HepG2 (cell line): ENCODE data around the gene DNAJB6. TPM values are rescaled to one million over a fixed set of nuclear protein-coding genes. Genes with fewer than 3 reads are reported as not detected.

ENCODE experiments used
- ATAC-seq: fragments of 200-7000 bp; cut with Tn5 transposase; 3 replicates; pipeline ENCODE4 v1.9.1; 2020; ENCODE audit warnings: mild to moderate bottlenecking, moderate library complexity
- BruUV-seq: library from RNA; stranded (reverse); fragments of 400-500 nt; replicated peaks from 2 replicates; lab custom pipeline; 2021; lab: Mats Ljungman, UMichigan
- CTCF ChIA-PET: fragments of 300-600 bp; formaldehyde crosslinking; extraction: SDS; loops from one replicate; lab custom pipeline; 2021; ENCODE audit warnings: low total read pairs, inconsistent platforms, low intra/inter-chr PET ratio; lab: Yijun Ruan, JAX
- POLR2A ChIA-PET: fragments of 350-600 bp; sonication (Branson Sonifier 250); formaldehyde crosslinking; loops from one replicate; lab custom pipeline; 2020; ENCODE audit warnings: antibody characterized with exemption, inconsistent platforms; lab: Yijun Ruan, JAX
- DNase-seq: peaks from one replicate; pipeline ENCODE4 v3.0.0-alpha.2; 2015; ENCODE audit warnings: low spot score
- FAIRE-seq: peaks from 3 replicates; lab custom pipeline; 2011; peaks lifted over from hg19 to GRCh38; lab: Jason Lieb, UNC
- H2AFZ ChIP-seq: one replicate; pipeline ENCODE4 v1.6.1; 2011; ENCODE audit warnings: low read length, inconsistent platforms
- H3K27ac ChIP-seq: fragments of 300-600 bp; 3 replicates; pipeline ENCODE4 v1.8.0; 2011; ENCODE audit warnings: mixed run types, mild to moderate bottlenecking, mixed read lengths, low read length, inconsistent platforms; ENCODE audit not compliant: insufficient read depth; ENCODE audit errors: extremely low read length
- H3K27me3 ChIP-seq, 2 experiments: fragments of 200-600 bp in 1 of 2; 2 replicates in 1 of 2; 3 replicates in 1 of 2; pipeline versions ENCODE4 v1.6.0 to v1.8.0; 2011; ENCODE audit warnings: low read length in 2 of 2, mild to moderate bottlenecking in 2 of 2, moderate library complexity in 2 of 2, inconsistent platforms in 1 of 2; ENCODE audit not compliant: insufficient read depth in 2 of 2, control insufficient read depth in 1 of 2
- H3K36me3 ChIP-seq, 2 experiments: fragments of 200-600 bp in 1 of 2; replicated peaks in 1 of 2; 2 replicates in 1 of 2; 3 replicates in 1 of 2; pipeline versions ENCODE4 v1.5.1 to v1.8.0; 2011; ENCODE audit warnings: low read length in 2 of 2, inconsistent platforms in 1 of 2; ENCODE audit not compliant: insufficient read depth in 2 of 2, control insufficient read depth in 1 of 2
- H3K4me1 ChIP-seq: 2 replicates; pipeline ENCODE4 v1.5.1; 2012; ENCODE audit warnings: low read length, inconsistent platforms; ENCODE audit not compliant: insufficient read depth
- H3K4me2 ChIP-seq: 2 replicates; pipeline ENCODE4 v1.6.0; 2011; ENCODE audit warnings: low read depth, low read length, inconsistent platforms
- H3K4me3 ChIP-seq, 3 experiments: fragments of 200-600 bp in 1 of 3; sonication (generic), shearing (Covaris generic) in 1 of 3; replicated peaks in 1 of 3; 2 replicates each; pipeline ENCODE4 v1.5.1; 2011 to 2016; ENCODE audit warnings: low read length in 3 of 3, inconsistent platforms in 2 of 3, low read depth in 2 of 3, mild to moderate bottlenecking in 2 of 3, control low read depth in 1 of 3, mixed read lengths in 1 of 3; ENCODE audit not compliant: insufficient read depth in 1 of 3
- H3K79me2 ChIP-seq: one replicate; pipeline ENCODE4 v1.6.1; 2011; ENCODE audit warnings: low read length, inconsistent platforms; ENCODE audit not compliant: insufficient read depth
- H3K9ac ChIP-seq: 2 replicates; pipeline ENCODE4 v1.6.0; 2011; ENCODE audit warnings: mild to moderate bottlenecking, low read depth, low read length, inconsistent platforms; ENCODE audit not compliant: insufficient read depth
- H3K9me3 ChIP-seq: 2 replicates; pipeline ENCODE4 v1.5.1; 2012; ENCODE audit warnings: mild to moderate bottlenecking, low read length
- H4K20me1 ChIP-seq: 2 replicates; pipeline ENCODE4 v1.6.0; 2011; ENCODE audit warnings: inconsistent platforms, mild to moderate bottlenecking, low read length, moderate library complexity; ENCODE audit not compliant: insufficient read depth
- KMT2A ChIP-seq: sonication (generic); formaldehyde crosslinking; IDR thresholded peaks from 2 replicates; pipeline ENCODE4 v1.4.0; 2020; ENCODE audit warnings: missing genetic modification reagents
- SATB2 ChIP-seq: sonication (generic); formaldehyde crosslinking; IDR thresholded peaks from 2 replicates; pipeline ENCODE4 v1.5.0; 2020; ENCODE audit warnings: missing genetic modification reagents
- ZNF766 ChIP-seq: sonication (generic); formaldehyde crosslinking; IDR thresholded peaks from 2 replicates; pipeline ENCODE4 v1.5.0; 2020; ENCODE audit warnings: missing genetic modification reagents, borderline replicate concordance
- ZNF879 ChIP-seq: sonication (generic); formaldehyde crosslinking; IDR thresholded peaks from 2 replicates; pipeline ENCODE4 v1.8.1; 2023; ENCODE audit warnings: missing genetic modification reagents
- WGBS: methylation state at CpG from one replicate; pipeline ENCODE4 v1.1.6; 2017; ENCODE audit warnings: low lambda C conversion rate; 5-methylcytosine and 5-hydroxymethylcytosine counted together
- in situ Hi-C: cut with HindIII; loops from 2 replicates; pipeline ENCODE4 v1.10.0; 2017; ENCODE audit warnings: low pct_unique_long_range_greater_than_20kb; ENCODE audit not compliant: extremely low pct_ligation_motif_present
- intact Hi-C: fragments of 100-400 bp; cut with micrococcal nuclease; formaldehyde crosslinking; loops from one replicate; pipeline ENCODE4 v1.10.0; 2022; ENCODE audit not compliant: unreplicated experiment
- polyA plus RNA-seq, 8 experiments: library from polyadenylated mRNA; depleted of rRNA in 3 of 8; stranded (reverse) in 7 of 8; unstranded in 1 of 8; fragments of >200 nt; fragmentation: Illumina TruSeq in 4 of 8; extraction: Trizol in 4 of 8; gene quantifications; 2 replicates each; pipeline versions ENCODE4 v1.2.1 to v1.2.3, GENCODE V29; 2011 to 2016; ENCODE audit warnings: low read depth in 4 of 8, missing spikeins in 1 of 8, mixed read lengths in 1 of 8; ENCODE audit not compliant: insufficient read depth in 1 of 8
- total RNA-seq, 5 experiments: library from RNA; depleted of rRNA; stranded (reverse); fragments of >200 nt; fragmentation: Illumina TruSeq; extraction: Trizol; gene quantifications; 2 replicates each; pipeline ENCODE4 v1.2.3, GENCODE V29; 2016; ENCODE audit warnings: low read depth in 1 of 5
- TF ChIP-seq, protein P1 (sequence below): sonication (generic); formaldehyde crosslinking; conservative IDR thresholded peaks from 2 replicates; pipeline ENCODE4 v1.4.0; 2020; ENCODE audit warnings: mild to moderate bottlenecking, missing genetic modification reagents, moderate library complexity

Gene DNAJB6
- total and polyA plus RNA-seq, 2 of the 13 experiments (the other 11 are each of a cell fraction or from before 2014, with no cell fraction given): 29.9 to 53.9 TPM

- H3K4me3 ChIP-seq: no peak overlapping the region
- WGBS: 93% methylated on average over 6 of the region's 9 CpGs
- CTCF ChIA-PET: no interaction called here
Measured at GRCh38 chr7:157384301-157384700, 47.5 kb downstream of the DNAJB6 start.

More at GRCh38 chr7:157384301-157384700, 47.5 kb downstream of the DNAJB6 start:
- no peak for TF ChIP-seq SATB2 (CRISPR knock-in tag)
- no peak for TF ChIP-seq KMT2A (CRISPR knock-in tag)
- TF ChIP-seq, protein P1, sequence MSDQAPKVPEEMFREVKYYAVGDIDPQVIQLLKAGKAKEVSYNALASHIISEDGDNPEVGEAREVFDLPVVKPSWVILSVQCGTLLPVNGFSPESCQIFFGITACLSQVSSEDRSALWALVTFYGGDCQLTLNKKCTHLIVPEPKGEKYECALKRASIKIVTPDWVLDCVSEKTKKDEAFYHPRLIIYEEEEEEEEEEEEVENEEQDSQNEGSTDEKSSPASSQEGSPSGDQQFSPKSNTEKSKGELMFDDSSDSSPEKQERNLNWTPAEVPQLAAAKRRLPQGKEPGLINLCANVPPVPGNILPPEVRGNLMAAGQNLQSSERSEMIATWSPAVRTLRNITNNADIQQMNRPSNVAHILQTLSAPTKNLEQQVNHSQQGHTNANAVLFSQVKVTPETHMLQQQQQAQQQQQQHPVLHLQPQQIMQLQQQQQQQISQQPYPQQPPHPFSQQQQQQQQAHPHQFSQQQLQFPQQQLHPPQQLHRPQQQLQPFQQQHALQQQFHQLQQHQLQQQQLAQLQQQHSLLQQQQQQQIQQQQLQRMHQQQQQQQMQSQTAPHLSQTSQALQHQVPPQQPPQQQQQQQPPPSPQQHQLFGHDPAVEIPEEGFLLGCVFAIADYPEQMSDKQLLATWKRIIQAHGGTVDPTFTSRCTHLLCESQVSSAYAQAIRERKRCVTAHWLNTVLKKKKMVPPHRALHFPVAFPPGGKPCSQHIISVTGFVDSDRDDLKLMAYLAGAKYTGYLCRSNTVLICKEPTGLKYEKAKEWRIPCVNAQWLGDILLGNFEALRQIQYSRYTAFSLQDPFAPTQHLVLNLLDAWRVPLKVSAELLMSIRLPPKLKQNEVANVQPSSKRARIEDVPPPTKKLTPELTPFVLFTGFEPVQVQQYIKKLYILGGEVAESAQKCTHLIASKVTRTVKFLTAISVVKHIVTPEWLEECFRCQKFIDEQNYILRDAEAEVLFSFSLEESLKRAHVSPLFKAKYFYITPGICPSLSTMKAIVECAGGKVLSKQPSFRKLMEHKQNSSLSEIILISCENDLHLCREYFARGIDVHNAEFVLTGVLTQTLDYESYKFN: no peak
- TF ChIP-seq ZNF766 (CRISPR knock-in tag): no peak
- TF ChIP-seq ZNF879 (CRISPR knock-in tag): no peak
- intact Hi-C loops: no loop called here
- DNase-seq (no peak), ATAC-seq (no peak), FAIRE-seq (no peak)
- Histone ChIP-seq H3K4me2 (no peak overlapping the region), H3K27ac (no peak overlapping the region), H3K4me1 (peaks cover 5% of the 10 kb centered on the region; the same call in 1 of the 2 replicates), H3K36me3 (peaks cover 13 to 76% of the 10 kb centered on the region in 2 experiments), H2AFZ (no peak overlapping the region), H3K79me2 (peaks cover 12% of the 10 kb centered on the region), H3K9me3 (no peaks in the 10 kb centered on the region), H3K9ac (no peak overlapping the region), H4K20me1 (peaks cover 11% of the 10 kb centered on the region), H3K27me3 (no peaks in the 10 kb centered on the region)
- in situ Hi-C loops: no loop called here
- POLR2A ChIA-PET: no interaction called here
- BruUV-seq: no TSS peak
